ENCODE data around the gene ZNF71. TPM values are rescaled to one million over a fixed set of nuclear protein-coding genes. Genes with fewer than 3 reads are reported as not detected.
A peak's percentile ranks its signal among the peaks of the same experiment; 100 is the strongest.

The ZNF71 gene
- total RNA-seq, 2 experiments from 2014 or later = 2.2 TPM

- ATAC-seq (ENCODE audit: poor library complexity) (no peak), DNase-seq (no peak)
- H3K36me3 Mint-ChIP-seq (ENCODE audit: low read depth) = peaks cover 93% of the 10 kb centered on the region
- Histone ChIP-seq H3K4me3 (ENCODE audit: low read length) (no peak overlapping the region), H3K27me3 (ENCODE audit: control insufficient read depth in 1 of 2, insufficient read depth in 2 of 2, low read length in 2 of 2) (no peaks in the 10 kb centered on the region), H3K4me1 (ENCODE audit: insufficient read depth, low read length) (peaks cover 14% of the 10 kb centered on the region), H3K36me3 (ENCODE audit: insufficient read depth, low read length) (no peaks in the 10 kb centered on the region), H3K9me3 (ENCODE audit: control insufficient read depth in 1 of 2, insufficient read depth in 1 of 2, low read length in 2 of 2) (peaks cover 28 to 76% of the 10 kb centered on the region in 2 experiments), H3K27ac (ENCODE audit: low read depth in 1 of 2, low read length in 2 of 2) (no peak overlapping the region)
- H3K4me3 Mint-ChIP-seq = peak overlapping the region; percentile 34
- peaks cover 17% of the 10 kb centered on the region for H3K4me1 Mint-ChIP-seq (ENCODE audit: low read depth)
- no peaks in the 10 kb centered on the region for H3K27me3 Mint-ChIP-seq
- ChIA-PET POLR2A (no interaction called here), CTCF (no interaction called here)
- intact Hi-C loops (cut with DNase I, micrococcal nuclease) = no loop called here
- no peak for TF ChIP-seq CTCF (IDR thresholded peaks at IDR 0.05)
- peaks cover 15% of the 10 kb centered on the region for H3K9me3 Mint-ChIP-seq
- no peak overlapping the region for H3K27ac Mint-ChIP-seq
Observed at GRCh38 chr19:56562766-56563165, 32.3 kb upstream of the ZNF71 start.

- POLR2A ChIA-PET = no interaction called here
- peaks cover 18% of the 10 kb centered on the region for H3K9me3 Mint-ChIP-seq
- intact Hi-C loops (cut with DNase I, micrococcal nuclease) = loop anchor here in 1 of 2 experiments (1.0 kb wide), 2 partner anchors 28 to 29 kb away; partner anchors contain the start of genes ZFP28 and ZNF71
Observed at GRCh38 chr19:56566904-56567273, 28.2 kb upstream of the ZNF71 start.

GRCh38 chr19:56567274-56568120 lies 27.6 kb upstream of the ZNF71 start, which contains the start of gene ZNF470:
TSS of gene ZNF470 (plus strand) at chr19:56567468. CDS start at chr19:56570312, 2,844 bp downstream.
- H3K27me3 ChIP-seq (ENCODE audit: control insufficient read depth in 1 of 2, insufficient read depth in 2 of 2, low read length in 2 of 2) = no peaks in the 10 kb centered on the region
- Mint-ChIP-seq H3K27ac (peak within 1 kb of the TSS; percentile 81), H3K36me3 (ENCODE audit: low read depth) (peaks cover 90% of the 10 kb centered on the region), H3K4me1 (ENCODE audit: low read depth) (peaks cover 27% of the 10 kb centered on the region), H3K4me3 (peak within 1 kb of the TSS; percentile 99), H3K9me3 (peaks cover 18% of the 10 kb centered on the region), H3K27me3 (no peaks in the 10 kb centered on the region)
- peak within 1 kb of the TSS; percentile 15 to 61 for H3K27ac ChIP-seq (ENCODE audit: low read depth in 1 of 2, low read length in 2 of 2)
- H3K4me3 ChIP-seq (ENCODE audit: low read length) = peak within 1 kb of the TSS; percentile 67
- intact Hi-C loops (cut with DNase I, micrococcal nuclease) = loop anchor here in 1 of 2 experiments (1.0 kb wide), 2 partner anchors 28 to 29 kb away; partner anchors contain the start of genes ZFP28 and ZNF71
- peaks cover 20% of the 10 kb centered on the region for H3K4me1 ChIP-seq (ENCODE audit: insufficient read depth, low read length)
- DNase-seq = peak; percentile 75 to 91 (median 84)
- peaks cover 18 to 72% of the 10 kb centered on the region in 2 experiments for H3K9me3 ChIP-seq (ENCODE audit: control insufficient read depth in 1 of 2, insufficient read depth in 1 of 2, low read length in 2 of 2)
- ChIA-PET CTCF (no interaction called here), POLR2A (no interaction called here)
- ATAC-seq (ENCODE audit: poor library complexity) = peak; percentile 96
- no peak for TF ChIP-seq CTCF (IDR thresholded peaks at IDR 0.05)
- peaks cover 20% of the 10 kb centered on the region for H3K36me3 ChIP-seq (ENCODE audit: insufficient read depth, low read length)

More at GRCh38 chr19:56566904-56567273, 28.2 kb upstream of the ZNF71 start:
- peaks cover 20% of the 10 kb centered on the region for H3K36me3 ChIP-seq (ENCODE audit: insufficient read depth, low read length)
- H3K9me3 ChIP-seq (ENCODE audit: control insufficient read depth in 1 of 2, insufficient read depth in 1 of 2, low read length in 2 of 2) = peaks cover 18 to 75% of the 10 kb centered on the region in 2 experiments
- ATAC-seq (ENCODE audit: poor library complexity) (peak; percentile 44), DNase-seq (peak in 9 of 14 experiments; percentile 3 to 54 (median 17))
- H3K4me3 ChIP-seq (ENCODE audit: low read length) = peak overlapping the region; percentile 67
- peak overlapping the region; percentile 81 for H3K27ac Mint-ChIP-seq
- H3K36me3 Mint-ChIP-seq (ENCODE audit: low read depth) = peaks cover 93% of the 10 kb centered on the region
- H3K4me1 ChIP-seq (ENCODE audit: insufficient read depth, low read length) = peaks cover 20% of the 10 kb centered on the region
- peaks cover 27% of the 10 kb centered on the region for H3K4me1 Mint-ChIP-seq (ENCODE audit: low read depth)
- H3K27me3 Mint-ChIP-seq = no peaks in the 10 kb centered on the region
- CTCF ChIA-PET = no interaction called here
- peak overlapping the region; percentile 99 for H3K4me3 Mint-ChIP-seq
- no peak for TF ChIP-seq CTCF (IDR thresholded peaks at IDR 0.05)
- H3K27ac ChIP-seq (ENCODE audit: low read depth in 1 of 2, low read length in 2 of 2) = peak overlapping the region; percentile 15 to 61
- H3K27me3 ChIP-seq (ENCODE audit: control insufficient read depth in 1 of 2, insufficient read depth in 2 of 2, low read length in 2 of 2) = no peaks in the 10 kb centered on the region

All from CD4-positive, alpha-beta T cell (primary cell).